KBM-7 (cell line): ENCODE results near the gene DMTF1.
A peak's percentile ranks its signal among the peaks of the same experiment; 100 is the strongest.
"Not testable (repeated sequence)": the region's sequence is repeated elsewhere in the genome, so short reads cannot be mapped to it uniquely, and the experiment has no call there.

Experiments used
- DNase-seq: peaks from one replicate; pipeline ENCODE4 v3.0.0-alpha.2; 2015
- in situ Hi-C: fragments of 300-500 bp; cut with MboI; formaldehyde crosslinking; loops from 2 replicates; pipeline ENCODE4 v1.14.3; 2020; ENCODE audit warnings: low sequenced_read_pairs, low pct_unique_long_range_greater_than_20kb, mixed read lengths

The DMTF1 gene

GRCh38 chr7:87179180-87179579 lies 26.9 kb downstream of the DMTF1 start:
- in situ Hi-C loops, result no loop called here
- DNase-seq, result no peak

DNA sequence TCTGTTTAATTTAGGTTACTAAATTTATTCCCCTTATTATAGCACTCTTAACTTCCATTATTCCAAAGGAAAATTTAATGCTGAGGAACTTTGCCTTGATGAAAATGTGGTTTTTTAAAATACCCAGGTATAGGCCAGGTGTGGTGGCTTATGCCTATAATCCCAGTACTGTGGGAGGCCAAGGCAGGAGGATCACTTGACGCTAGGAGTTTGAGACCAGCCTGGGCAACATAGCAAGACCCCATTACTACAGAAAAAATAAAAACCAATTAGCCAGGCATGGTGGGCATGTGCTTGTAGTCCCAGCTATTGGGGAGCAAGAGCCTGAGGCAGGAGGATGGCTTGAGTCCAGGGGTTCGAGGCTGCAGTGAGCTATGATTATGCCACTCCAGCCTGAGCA lies 34.9 kb downstream of the DMTF1 start:
- in situ Hi-C loops, result no loop called here
- DNase-seq, result no peak

DNA sequence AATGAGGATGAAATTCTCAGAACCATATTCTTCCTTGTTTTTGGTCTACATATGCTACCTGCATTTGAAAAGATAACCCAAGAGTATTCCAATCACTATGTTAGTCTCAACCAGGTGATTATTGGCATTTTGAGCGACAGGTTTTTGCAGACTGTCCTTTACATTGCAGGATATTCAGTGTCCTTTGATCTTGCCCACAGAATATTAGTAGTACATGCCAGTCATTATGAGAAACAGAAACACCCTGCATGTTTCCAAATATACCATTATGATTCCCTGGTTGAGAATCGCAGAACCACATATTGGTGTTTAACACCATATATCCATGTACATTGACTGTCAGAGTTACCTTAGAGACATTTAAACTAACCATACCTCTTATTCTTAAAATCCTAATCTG lies 36.7 kb downstream of the DMTF1 start:
- in situ Hi-C loops, result no loop called here
- DNase-seq, result no peak

GRCh38 chr7:87190783-87191182 lies 38.5 kb downstream of the DMTF1 start:
- in situ Hi-C loops, result no loop called here
- DNase-seq, result no peak

DNA sequence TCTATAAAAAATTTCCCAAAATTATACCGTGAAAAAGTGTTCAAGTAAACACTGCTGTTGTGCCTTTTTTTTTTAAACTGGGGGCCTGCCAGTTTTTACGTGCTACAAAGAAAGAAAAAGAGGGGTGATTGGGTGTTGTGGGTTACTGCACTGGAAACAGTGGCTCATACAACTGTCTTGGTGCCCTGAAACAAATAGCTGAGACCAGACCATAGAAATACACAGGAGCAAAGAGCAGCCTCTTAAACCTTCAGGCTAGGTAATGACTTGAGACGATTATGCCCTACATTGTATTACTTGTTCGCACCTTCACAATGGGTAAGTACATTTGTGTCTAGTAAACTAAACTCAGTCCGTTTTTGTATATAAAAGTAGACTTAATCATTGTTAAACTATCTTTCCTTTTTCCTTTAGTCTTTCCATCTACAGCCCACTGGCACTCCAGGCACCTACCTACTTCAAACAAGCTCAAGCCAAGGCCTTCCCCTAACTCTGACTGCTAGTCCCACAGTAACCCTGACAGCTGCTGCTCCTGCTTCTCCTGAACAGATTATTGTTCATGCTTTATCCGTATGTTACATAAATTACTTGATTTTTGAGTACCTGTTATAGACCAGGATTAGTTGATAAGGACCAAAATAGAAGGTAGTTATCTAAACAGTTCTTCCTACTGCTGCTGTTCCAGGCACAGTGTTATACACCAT lies 40.7 kb downstream of the DMTF1 start:
- in situ Hi-C loops, result no loop called here
- DNase-seq, result no peak

- DNase-seq, result no peak
- in situ Hi-C loops, result no loop called here
Observed at GRCh38 chr7:87193912-87194311, 41.7 kb downstream of the DMTF1 start.

DNA sequence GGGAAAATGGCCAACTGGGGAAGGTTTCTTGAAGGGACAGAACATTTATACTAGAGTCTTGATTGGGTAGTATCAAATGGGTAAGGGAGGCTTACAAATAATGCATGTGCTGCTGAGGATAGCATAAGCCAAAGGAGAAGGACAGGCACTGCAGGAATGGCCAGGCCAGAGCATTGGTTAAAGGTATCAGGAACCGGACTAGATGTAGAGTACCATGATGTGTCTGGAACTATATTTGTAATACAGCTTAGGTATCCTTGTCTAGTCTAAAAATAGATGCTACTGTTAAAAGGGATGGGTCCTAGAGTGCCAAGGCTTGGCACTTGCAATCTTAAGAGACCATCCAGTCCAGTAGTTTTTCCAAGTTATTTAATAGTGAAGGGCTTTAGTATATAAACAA lies 47.0 kb downstream of the DMTF1 start:
- in situ Hi-C loops, result no loop called here

GRCh38 chr7:87199700-87200450 lies 47.6 kb downstream of the DMTF1 start:
- in situ Hi-C loops, result no loop called here

More for the DNA sequence above, 47.0 kb downstream of the DMTF1 start:
- no peak for DNase-seq

GRCh38 chr7:87202208-87202607 lies 50.0 kb downstream of the DMTF1 start:
- DNase-seq, result no peak
- in situ Hi-C loops, result no loop called here

More at GRCh38 chr7:87199700-87200450, 47.6 kb downstream of the DMTF1 start:
- no peak for DNase-seq

DNA sequence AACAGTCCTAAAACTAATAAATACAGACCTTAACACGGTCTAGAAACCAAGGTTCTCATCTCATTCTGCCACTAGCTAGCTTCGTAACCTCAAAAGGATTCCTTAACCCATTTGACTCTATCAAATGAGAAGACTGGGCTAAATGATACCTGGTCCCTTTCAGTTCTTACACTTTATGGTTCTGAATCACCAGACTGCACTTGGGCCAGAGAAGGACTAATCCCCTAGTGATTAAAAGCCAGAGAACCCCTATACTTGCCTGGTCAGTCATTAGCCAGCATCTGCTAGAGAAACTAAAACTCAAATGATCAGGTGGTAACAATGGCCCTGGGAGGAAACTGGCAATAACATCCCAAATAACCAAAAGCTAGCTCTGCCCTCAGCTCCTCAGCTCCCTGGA lies 50.5 kb downstream of the DMTF1 start:
- no peak for DNase-seq
- in situ Hi-C loops, result no loop called here

GRCh38 chr7:87203929-87204328 lies 51.7 kb downstream of the DMTF1 start:
- in situ Hi-C loops, DNase-seq: not testable (repeated sequence)

DNA sequence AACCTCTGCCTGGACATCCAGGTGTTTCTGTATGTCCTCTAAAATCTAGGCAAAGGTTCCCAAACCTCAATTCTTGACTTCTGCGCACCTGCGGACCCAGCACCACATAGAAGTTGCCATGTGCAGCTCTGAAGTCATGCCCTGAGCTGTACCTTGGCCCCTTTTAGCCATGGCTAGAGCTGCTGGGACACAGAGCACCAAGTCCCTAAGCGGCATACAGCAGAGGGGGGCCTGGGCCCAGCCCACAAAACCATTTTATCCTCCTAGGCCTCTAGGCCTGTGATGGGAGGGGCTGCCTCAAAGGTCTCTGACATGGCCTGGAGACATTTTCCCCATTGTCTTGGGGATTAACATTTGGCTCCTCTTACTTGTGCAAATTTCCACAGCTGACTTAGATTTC lies 52.7 kb downstream of the DMTF1 start:
- no peak for DNase-seq
- in situ Hi-C loops, result no loop called here

- in situ Hi-C loops, DNase-seq: not testable (repeated sequence)
Observed at GRCh38 chr7:87205701-87206100, 53.4 kb downstream of the DMTF1 start.

- no peak for DNase-seq
- in situ Hi-C loops, result no loop called here
Observed at GRCh38 chr7:87206361-87206760, 54.1 kb downstream of the DMTF1 start.

GRCh38 chr7:87209295-87209924 lies 57.2 kb downstream of the DMTF1 start:
- DNase-seq, result no peak
- in situ Hi-C loops, result no loop called here

GRCh38 chr7:87210506-87210905 lies 58.3 kb downstream of the DMTF1 start:
- in situ Hi-C loops, result no loop called here
- peak; percentile 26 for DNase-seq

DNA sequence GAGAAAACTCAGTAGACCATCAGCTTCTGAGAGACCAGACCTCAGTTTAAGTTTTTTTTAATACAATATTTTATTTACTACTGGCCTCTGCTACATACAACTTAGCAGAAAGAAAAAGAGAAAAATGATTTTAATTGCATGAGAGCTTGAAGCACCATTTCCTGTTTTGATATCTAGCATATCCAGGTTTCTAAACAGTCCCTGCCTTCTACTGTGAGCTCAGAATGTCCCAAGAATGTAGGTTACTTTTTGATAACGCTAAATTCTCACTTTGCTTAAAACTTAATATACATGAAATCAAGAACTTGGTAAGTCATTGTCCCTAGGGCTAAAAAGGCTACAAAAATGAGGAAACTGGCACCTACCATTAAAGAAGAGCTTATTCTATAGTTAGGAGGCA lies 60.2 kb downstream of the DMTF1 start:
- in situ Hi-C loops, result no loop called here
- peak; percentile 51 for DNase-seq

- DNase-seq, result no peak
- in situ Hi-C loops, result no loop called here
Observed at GRCh38 chr7:87213252-87213651, 61.0 kb downstream of the DMTF1 start.

GRCh38 chr7:87213811-87214210 lies 61.6 kb downstream of the DMTF1 start:
- no peak for DNase-seq
- in situ Hi-C loops, result no loop called here

DNA sequence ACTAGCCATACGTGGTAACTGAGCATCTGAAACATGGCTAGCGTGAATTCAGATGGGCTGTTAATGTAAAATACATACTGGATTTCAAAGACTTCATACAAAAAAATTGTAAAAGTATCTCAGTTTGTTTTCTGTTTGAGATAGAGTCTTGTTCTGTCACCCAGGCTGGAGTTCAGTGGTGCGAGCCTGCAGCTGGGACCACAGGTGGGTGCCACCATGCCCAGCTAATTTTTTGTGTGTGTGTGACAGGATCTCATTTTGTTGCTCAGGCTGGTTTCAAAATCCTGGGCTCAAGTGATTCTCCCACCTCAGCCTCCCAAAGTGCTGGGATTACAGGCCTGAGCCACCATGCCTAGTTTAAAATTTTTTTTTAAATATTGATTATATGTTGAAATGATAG lies 62.8 kb downstream of the DMTF1 start:
- in situ Hi-C loops, result no loop called here
- no peak for DNase-seq
